G401.6 (cell line): ENCODE measurements around the gene DPM1.

Experiments used
- FAIRE-seq: peaks from 2 replicates; lab custom pipeline; 2012; peaks lifted over from hg19 to GRCh38; lab: Jason Lieb, UNC

The DPM1 gene

DNA sequence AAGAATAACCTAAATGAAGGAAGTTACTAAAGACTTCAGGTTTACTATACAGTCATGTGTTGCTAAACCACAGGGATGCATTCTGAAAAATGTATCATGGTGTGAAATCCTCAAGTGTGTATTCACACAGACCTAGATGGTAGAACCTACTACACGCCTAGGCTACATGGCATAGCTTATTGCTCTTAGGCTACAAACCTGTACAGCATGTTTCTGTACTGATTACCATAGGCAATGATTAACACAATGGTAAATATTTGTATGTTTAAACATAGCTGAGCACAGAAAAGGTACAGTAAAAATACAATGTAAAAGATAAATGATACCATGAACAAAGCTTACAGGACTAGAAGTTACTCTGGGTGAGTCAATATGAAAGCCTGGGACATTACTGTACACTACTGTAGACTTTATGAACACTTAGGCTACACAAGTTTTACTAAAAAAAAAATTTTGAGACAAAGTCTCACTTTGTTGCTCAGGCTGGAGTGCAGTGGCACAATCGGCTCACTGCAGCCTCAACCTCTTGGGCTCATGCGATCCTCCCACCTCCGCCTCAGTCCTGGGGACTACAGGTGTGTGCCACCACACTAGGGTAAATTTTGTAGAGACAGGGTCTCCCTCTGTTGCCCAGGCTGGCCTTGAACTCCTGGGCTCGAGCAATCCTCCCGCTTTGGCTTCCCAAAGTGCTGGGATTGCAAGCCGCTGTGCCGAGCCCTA is 63.1 kb downstream of the DPM1 start:
- no peak for FAIRE-seq

DNA sequence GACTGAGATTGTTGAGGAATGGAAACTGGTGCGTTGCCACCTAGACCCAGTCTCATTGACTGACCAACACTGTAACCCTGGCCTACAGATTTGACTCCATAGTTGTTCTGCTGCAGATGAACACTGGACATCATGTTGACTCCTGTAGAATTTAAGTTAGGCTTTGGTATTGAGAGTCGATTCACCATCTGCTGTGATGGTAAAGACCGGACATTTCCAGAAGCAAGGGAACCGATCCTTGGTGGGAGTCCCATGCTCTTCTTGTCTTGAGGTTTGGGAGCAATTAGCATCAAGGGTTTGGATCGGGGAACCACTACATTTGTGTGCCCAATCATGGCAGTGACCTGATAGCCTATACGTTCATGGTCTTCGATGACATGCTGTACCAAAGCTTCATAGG is 64.7 kb downstream of the DPM1 start:
- FAIRE-seq, result no peak

DNA sequence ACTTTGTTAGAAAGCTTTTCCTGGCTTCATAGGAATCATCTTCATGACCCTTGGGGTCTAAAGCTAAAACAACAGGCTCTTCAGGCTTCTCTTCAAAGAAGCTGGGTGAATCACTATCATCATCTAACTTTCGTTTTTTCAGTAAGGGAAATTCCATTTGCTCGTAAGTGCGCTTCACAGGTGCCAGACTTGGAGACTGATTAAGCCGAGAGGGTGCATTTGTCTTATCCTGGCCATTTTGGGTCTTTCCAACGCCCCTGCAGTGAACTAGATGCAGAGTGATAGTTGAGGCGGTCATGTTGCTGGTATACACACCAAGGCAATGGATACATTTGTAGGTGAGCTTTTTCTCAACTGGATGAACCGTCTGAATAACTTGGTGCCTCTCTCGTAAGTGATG is 65.9 kb downstream of the DPM1 start:
- no peak for FAIRE-seq

DNA sequence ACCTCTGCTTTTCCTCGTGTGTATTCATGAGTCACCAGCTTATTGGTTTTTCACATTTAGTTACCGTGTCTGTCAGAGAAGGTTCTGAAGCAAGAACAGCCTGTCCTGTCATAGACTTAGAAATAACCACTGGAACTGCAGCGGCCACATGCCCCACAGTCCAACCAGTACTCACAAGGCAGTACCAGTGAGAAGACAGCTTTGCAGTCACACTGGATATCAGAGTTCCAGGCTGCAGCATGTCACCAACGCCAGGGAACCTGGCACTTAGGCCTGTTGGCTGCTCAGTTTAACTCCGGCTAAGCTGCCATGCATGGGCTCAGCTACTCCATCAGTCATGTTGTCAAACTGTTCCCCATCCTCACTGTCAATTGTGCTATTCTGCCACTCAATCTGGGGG is 67.2 kb downstream of the DPM1 start:
- FAIRE-seq, result no peak

DNA sequence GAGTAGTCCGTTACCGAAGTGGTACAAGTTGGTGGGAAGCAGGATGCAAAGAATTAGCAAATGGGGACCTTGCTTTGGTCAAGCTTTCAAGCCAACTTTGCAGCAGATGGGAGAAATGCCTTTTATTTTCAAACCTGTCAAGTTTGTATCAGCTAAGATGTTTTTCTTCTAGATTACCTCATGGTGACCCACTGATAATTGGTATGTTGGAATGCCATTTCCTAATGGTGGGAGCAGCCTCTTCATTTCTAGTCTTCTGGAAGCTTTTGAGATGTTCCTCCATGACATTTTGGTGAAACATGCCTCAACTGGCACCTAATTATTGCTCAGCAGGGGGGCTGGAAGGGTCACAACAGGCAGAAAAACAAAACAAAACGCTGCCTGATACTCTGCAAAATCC is 70.8 kb downstream of the DPM1 start:
- FAIRE-seq, result no peak

DNA sequence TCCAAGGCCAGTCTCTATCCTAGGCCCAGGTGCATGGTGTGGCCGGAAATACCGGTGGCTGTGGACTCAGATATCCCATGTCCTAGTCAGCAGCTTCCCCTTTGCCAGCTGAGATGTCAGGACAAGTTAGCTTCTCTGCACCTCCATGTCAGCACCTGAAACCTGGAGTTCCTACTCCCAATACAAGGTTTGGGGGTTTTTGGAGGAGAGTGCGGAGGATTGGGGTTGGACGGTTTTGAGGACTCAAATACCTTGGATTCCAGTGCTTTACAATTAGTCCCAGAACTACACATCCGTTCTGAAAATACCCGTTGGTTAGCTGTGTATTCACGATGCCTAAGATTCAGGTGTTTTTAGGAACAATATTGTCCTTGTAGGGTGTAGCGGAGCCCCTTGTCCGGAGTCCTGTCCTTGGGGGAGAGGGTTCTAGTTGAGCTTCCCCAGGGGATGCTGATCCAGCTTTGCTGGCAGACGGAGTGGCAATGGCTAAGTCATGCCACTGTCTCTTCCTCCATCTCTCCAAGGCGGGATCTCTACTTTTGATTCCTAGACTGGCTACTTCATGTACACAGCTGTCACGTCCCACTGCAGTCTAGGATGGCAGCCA is 72.0 kb downstream of the DPM1 start:
- no peak for FAIRE-seq

DNA sequence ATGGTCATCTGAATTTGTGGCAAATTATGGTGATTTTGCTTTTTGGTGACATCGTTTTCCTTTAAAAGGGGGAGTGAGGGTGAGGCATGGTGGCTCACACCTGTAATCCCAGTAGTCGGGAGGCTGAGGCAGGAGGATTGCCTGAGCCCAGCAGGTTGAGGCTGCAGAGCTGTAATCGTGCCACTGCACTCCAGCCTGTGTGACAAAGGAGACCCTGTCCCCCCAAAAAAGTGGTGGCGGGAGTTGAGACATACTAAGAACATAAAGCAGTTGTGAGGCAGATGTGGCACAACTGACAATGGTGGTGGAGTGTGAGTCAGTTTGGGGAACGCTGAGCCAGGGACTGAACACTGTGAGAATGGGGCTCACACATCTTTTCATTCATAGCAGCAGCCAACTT is 72.6 kb downstream of the DPM1 start:
- FAIRE-seq, result no peak

DNA sequence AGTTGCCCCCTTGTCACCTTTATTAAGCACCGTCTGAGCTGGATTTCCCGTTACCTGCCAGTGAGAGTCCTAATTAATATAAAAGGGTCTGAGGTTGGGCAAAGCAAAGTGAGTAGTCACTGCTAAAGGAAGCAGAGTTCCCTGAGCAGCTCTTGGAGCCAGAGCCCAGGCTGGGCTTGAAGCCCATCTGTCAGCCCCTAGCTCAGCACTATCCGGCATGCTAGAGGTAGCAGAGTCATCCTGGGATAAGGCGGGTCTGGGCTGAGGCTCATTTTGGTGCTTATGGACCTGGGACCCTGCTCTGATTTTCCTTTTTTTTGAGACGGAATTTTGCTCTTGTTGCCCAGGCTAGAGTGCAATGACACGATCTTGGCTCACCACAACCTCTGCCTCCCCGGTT is 73.3 kb downstream of the DPM1 start:
- FAIRE-seq, result no peak
